ENCODE measurements around the gene ARHGAP10.

DNA sequence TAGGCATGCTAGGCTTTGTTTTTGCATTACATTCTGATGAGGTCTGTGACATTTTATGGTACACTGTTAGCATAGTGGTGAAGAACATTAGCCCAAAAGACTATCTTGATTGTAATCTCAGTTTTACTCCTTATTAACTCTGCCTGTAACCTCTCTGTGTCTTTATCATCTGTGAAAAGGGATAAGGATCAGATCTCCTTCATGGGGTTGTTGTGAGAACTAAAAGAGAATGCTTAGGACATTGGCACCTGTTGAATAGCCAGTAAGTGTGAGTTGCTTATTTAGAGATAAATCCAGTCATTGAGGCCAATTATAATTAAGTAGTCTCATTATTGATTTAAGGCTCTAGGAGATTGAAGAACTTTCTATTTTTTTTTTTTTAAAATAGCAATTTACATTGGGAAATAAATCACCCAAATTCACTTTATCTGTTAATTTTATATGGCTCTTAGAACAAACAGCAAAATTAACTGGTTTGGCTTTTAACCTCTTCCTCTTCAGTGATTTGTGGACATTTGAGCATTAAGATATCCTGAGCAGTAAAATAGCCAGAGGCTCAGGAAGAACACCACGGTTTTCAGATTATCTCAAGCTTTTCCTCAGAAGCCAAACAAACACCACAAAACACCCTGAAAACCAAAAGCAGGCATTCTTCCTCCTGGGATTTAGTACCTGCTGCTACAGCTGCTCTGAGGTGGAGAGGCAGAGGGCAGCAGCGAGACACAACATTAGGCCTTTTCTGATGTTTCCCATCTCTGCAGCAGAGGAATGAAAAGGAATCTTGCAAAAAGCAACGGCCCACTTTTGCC lies 192.9 kb downstream of the ARHGAP10 start:
- TF ChIP-seq POLR2A (IDR thresholded peaks at IDR 0.05; ENCODE audit: low read length) = no peak
- no peak for TF ChIP-seq GATA1 (IDR thresholded peaks at IDR 0.05; ENCODE audit: low read depth, low read length)

Measured in erythroblast (primary cell).